Measurements from ENCODE around the gene GLI3. TPM values are rescaled to one million over a fixed set of nuclear protein-coding genes. Genes with fewer than 3 reads are reported as not detected.
A peak's percentile ranks its signal among the peaks of the same experiment; 100 is the strongest.

GLI3 gene
- total and polyA plus RNA-seq, 2 of the 8 experiments (the other 6 are each of a cell fraction or from before 2014, with no cell fraction given), result 8.0 to 31.1 TPM

DNA sequence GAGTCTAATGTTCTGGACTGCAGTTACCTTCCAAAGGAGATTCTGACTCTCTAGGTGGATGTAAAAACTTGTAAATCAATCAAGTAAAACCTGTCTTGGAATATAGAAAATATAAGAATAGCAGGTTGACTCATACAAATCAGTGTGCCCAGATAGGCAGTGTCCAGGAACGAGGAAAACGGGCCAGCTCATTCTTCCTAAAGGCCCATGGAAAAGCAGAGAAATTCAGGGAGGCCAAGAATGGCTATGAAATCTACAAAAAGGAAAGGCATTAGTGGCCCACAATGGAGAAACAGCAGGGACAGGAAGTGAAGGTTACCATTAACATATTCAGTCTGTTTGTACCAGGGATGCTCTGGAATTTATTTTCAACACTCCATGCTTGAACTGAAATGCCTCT, 14.9 kb downstream of the GLI3 start (continued):
- no peak for TF ChIP-seq RXRA (IDR thresholded peaks at IDR 0.05; ENCODE audit: insufficient read depth, low read depth, low read length)
- TF ChIP-seq GABPA (IDR thresholded peaks at IDR 0.05; ENCODE audit: borderline replicate concordance, insufficient read depth, low read length), result no peak
- TF ChIP-seq RAD21 (IDR thresholded peaks at IDR 0.05 in 1 of 2, conservative IDR thresholded peaks at IDR 0.05 in 1 of 2; ENCODE audit: low read depth in 2 of 2, low read length in 2 of 2), result no peak
- TF ChIP-seq SUZ12 (IDR thresholded peaks at IDR 0.05; ENCODE audit: low read length), result no peak
- TF ChIP-seq NANOG (IDR thresholded peaks at IDR 0.05; ENCODE audit: insufficient read depth, low read depth, low read length, poor library complexity, severe bottlenecking), result peak; percentile 82
- TF ChIP-seq FOSL1 (IDR thresholded peaks at IDR 0.05; ENCODE audit: insufficient read depth, low read depth, low read length), result no peak
- no peak for TF ChIP-seq SRF (IDR thresholded peaks at IDR 0.05; ENCODE audit: low read depth, low read length)
- TF ChIP-seq YY1 (IDR thresholded peaks at IDR 0.05; ENCODE audit: low read depth, low read length), result peak; percentile 63; the same call in 1 of the 2 replicates
- peak; percentile 25; the same call in 1 of the 2 replicates for TF ChIP-seq POU5F1 (IDR thresholded peaks at IDR 0.05; ENCODE audit: low read depth, low read length)
- no peak for TF ChIP-seq TAF1 (IDR thresholded peaks at IDR 0.05; ENCODE audit: low read depth, low read length)
- no peak for TF ChIP-seq CREB1 (IDR thresholded peaks at IDR 0.05)
